MM.1S (cell line): ENCODE data around the gene XYLT2.

ENCODE experiments used
- DNase-seq: peaks from one replicate; pipeline ENCODE4 v3.0.0-alpha.2; 2015
- H2AFZ ChIP-seq: fragments of 300-600 bp; sonication (generic); 2 replicates; pipeline ENCODE4 v1.6.0; 2016; ENCODE audit warnings: antibody characterized with exemption, low read length
- H3F3A ChIP-seq: fragments of 300-600 bp; sonication (generic); 2 replicates; pipeline ENCODE4 v1.6.1; 2016; ENCODE audit warnings: mild to moderate bottlenecking, antibody characterized with exemption, low read length, moderate library complexity, mixed read lengths; ENCODE audit not compliant: insufficient read depth
- H3K27ac ChIP-seq: fragments of 300-600 bp; sonication (generic); 2 replicates; pipeline ENCODE4 v1.5.1; 2016; ENCODE audit warnings: mild to moderate bottlenecking, low read length
- H3K27me3 ChIP-seq: fragments of 300-600 bp; sonication (generic); replicated peaks from 2 replicates; pipeline ENCODE4 v1.6.0; 2016; ENCODE audit warnings: low read length; ENCODE audit not compliant: insufficient read depth
- H3K36me3 ChIP-seq: fragments of 300-600 bp; sonication (generic); replicated peaks from 2 replicates; pipeline ENCODE4 v1.6.1; 2016; ENCODE audit warnings: mild to moderate bottlenecking, low read length, mixed read lengths; ENCODE audit not compliant: insufficient read depth
- H3K4me1 ChIP-seq: fragments of 300-600 bp; sonication (generic); 2 replicates; pipeline ENCODE4 v1.6.1; 2016; ENCODE audit warnings: low read length, mixed read lengths
- H3K4me2 ChIP-seq: fragments of 300-600 bp; sonication (generic); 2 replicates; pipeline ENCODE4 v1.6.0; 2016; ENCODE audit warnings: low read depth, low read length
- H3K4me3 ChIP-seq: fragments of 300-600 bp; sonication (generic); 2 replicates; pipeline ENCODE4 v1.5.1; 2016; ENCODE audit warnings: low read length, mixed read lengths
- H3K79me2 ChIP-seq: fragments of 300-600 bp; sonication (generic); 2 replicates; pipeline ENCODE4 v1.6.1; 2016; ENCODE audit warnings: mixed run types, low read length, mixed read lengths
- H3K9ac ChIP-seq: fragments of 300-600 bp; sonication (generic); 2 replicates; pipeline ENCODE4 v1.6.1; 2016; ENCODE audit warnings: low read length, mixed read lengths
- H3K9me2 ChIP-seq: fragments of 300-600 bp; sonication (generic); replicated peaks from 2 replicates; pipeline ENCODE4 v1.6.1; 2016; ENCODE audit warnings: mild to moderate bottlenecking, low read length, mixed read lengths; ENCODE audit not compliant: insufficient read depth
- H3K9me3 ChIP-seq: fragments of 300-600 bp; sonication (generic); replicated peaks from 2 replicates; pipeline ENCODE4 v1.6.1; 2016; ENCODE audit warnings: mild to moderate bottlenecking, low read length, mixed read lengths; ENCODE audit not compliant: insufficient read depth
- H4K20me1 ChIP-seq: fragments of 300-600 bp; sonication (generic); 2 replicates; pipeline ENCODE4 v1.6.1; 2016; ENCODE audit warnings: mild to moderate bottlenecking, low read length, moderate library complexity, mixed read lengths; ENCODE audit not compliant: insufficient read depth
- CTCF ChIP-seq: fragments of 300-600 bp; sonication (generic); IDR thresholded peaks from 2 replicates; pipeline ENCODE4 v1.5.1; 2016; ENCODE audit warnings: antibody characterized with exemption, low read length, mixed read lengths
- EZH2 ChIP-seq: fragments of 300-600 bp; sonication (generic); optimal IDR thresholded peaks from 2 replicates; pipeline ENCODE3; 2017; ENCODE audit warnings: low read depth, mild to moderate bottlenecking, antibody characterized with exemption, low read length, mixed read lengths
- EZH2phosphoT487 ChIP-seq: fragments of 300-600 bp; sonication (generic); IDR thresholded peaks from 2 replicates; pipeline ENCODE4 v1.6.1; 2018; ENCODE audit warnings: antibody characterized with exemption, low read length

XYLT2 gene

GRCh38 chr17:50371526-50371925 is 25.6 kb downstream of the XYLT2 start:
- Histone ChIP-seq H3K9me3 (no peaks in the 10 kb centered on the region), H3K79me2 (peaks cover 33% of the 10 kb centered on the region), H3K4me3 (no peak overlapping the region; the same call in 1 of the 2 replicates), H3K4me2 (peak overlapping the region; percentile 95), H3K9ac (no peak overlapping the region), H3K9me2 (no peaks in the 10 kb centered on the region), H3F3A (no peaks in the 10 kb centered on the region), H3K36me3 (no peaks in the 10 kb centered on the region), H3K4me1 (peaks cover 11% of the 10 kb centered on the region), H4K20me1 (no peaks in the 10 kb centered on the region), H3K27ac (no peak overlapping the region), H3K27me3 (no peaks in the 10 kb centered on the region), H2AFZ (no peak overlapping the region)
- no peak for DNase-seq
- TF ChIP-seq EZH2 (no peak), CTCF (no peak), EZH2phosphoT487 (no peak)

- no peaks in the 10 kb centered on the region for H3F3A ChIP-seq
- H3K27me3 ChIP-seq: no peaks in the 10 kb centered on the region
- H3K9me2 ChIP-seq: no peaks in the 10 kb centered on the region
- H4K20me1 ChIP-seq: no peaks in the 10 kb centered on the region
- H3K9me3 ChIP-seq: no peaks in the 10 kb centered on the region
- no peak for TF ChIP-seq CTCF
- no peak for TF ChIP-seq EZH2
- TF ChIP-seq EZH2phosphoT487: no peak
- peaks cover 11% of the 10 kb centered on the region for H3K4me1 ChIP-seq
- H3K27ac ChIP-seq: peak overlapping the region; percentile 82; the same call in 1 of the 2 replicates
- peak; percentile 12 for DNase-seq
- H3K4me2 ChIP-seq: peak overlapping the region; percentile 95
- peak overlapping the region; percentile 79 for H3K4me3 ChIP-seq
- H3K79me2 ChIP-seq: peaks cover 33% of the 10 kb centered on the region
- peak overlapping the region; percentile 77 for H2AFZ ChIP-seq
- H3K9ac ChIP-seq: peak overlapping the region; percentile 93
- no peaks in the 10 kb centered on the region for H3K36me3 ChIP-seq
These were observed 26.4 kb downstream of the XYLT2 start for GRCh38 chr17:50372222-50372757.

GRCh38 chr17:50372758-50373556 is 27.0 kb downstream of the XYLT2 start, which contains the start of the genes EME1 and MRPL27:
TSS of gene EME1 (plus strand) at chr17:50373229. CDS start at chr17:50375209, 1,980 bp downstream.
TSS of gene MRPL27 (minus strand) at chr17:50373184. CDS start at chr17:50373170, 14 bp downstream.
- peaks cover 33% of the 10 kb centered on the region for H3K79me2 ChIP-seq
- H3K36me3 ChIP-seq: no peaks in the 10 kb centered on the region
- H3K4me3 ChIP-seq: peak within 1 kb of the TSS; percentile 79
- no peaks in the 10 kb centered on the region for H3F3A ChIP-seq
- TF ChIP-seq EZH2: no peak
- TF ChIP-seq EZH2phosphoT487: no peak
- TF ChIP-seq CTCF: no peak
- H3K27ac ChIP-seq: peak within 1 kb of the TSS; percentile 82
- peak; percentile 93 for DNase-seq
- peaks cover 11% of the 10 kb centered on the region for H3K4me1 ChIP-seq
- no peaks in the 10 kb centered on the region for H3K9me3 ChIP-seq
- H3K9me2 ChIP-seq: no peaks in the 10 kb centered on the region
- H3K27me3 ChIP-seq: no peaks in the 10 kb centered on the region
- peak within 1 kb of the TSS; percentile 95 for H3K4me2 ChIP-seq
- H4K20me1 ChIP-seq: no peaks in the 10 kb centered on the region
- peak within 1 kb of the TSS; percentile 93 for H3K9ac ChIP-seq
- peak within 1 kb of the TSS; percentile 77 for H2AFZ ChIP-seq
